CD4-positive, alpha-beta T cell treated with Interleukin-17A for 4 hours (primary cell): ENCODE data around the gene GAB2.
"Not testable (repeated sequence)": the region's sequence is repeated elsewhere in the genome, so short reads cannot be mapped to it uniquely, and the experiment has no call there.

Source experiments
- DNase-seq: peaks from one replicate; pipeline ENCODE4 v3.0.0-alpha.2; 2020; ENCODE audit warnings: mixed read lengths

Gene GAB2

GRCh38 chr11:78363024-78363619 lies 54.5 kb downstream of the GAB2 start:
- DNase-seq = no peak

GRCh38 chr11:78361228-78361627 lies 56.4 kb downstream of the GAB2 start:
- DNase-seq = no peak

- no peak for DNase-seq
These were observed 57.7 kb downstream of the GAB2 start for GRCh38 chr11:78359921-78360320.

GRCh38 chr11:78357924-78358323 lies 59.7 kb downstream of the GAB2 start:
- DNase-seq = not testable (repeated sequence)

- DNase-seq = not testable (repeated sequence)
These were observed 60.2 kb downstream of the GAB2 start for GRCh38 chr11:78357425-78357824.

- not testable (repeated sequence) for DNase-seq
These were observed 61.9 kb downstream of the GAB2 start for GRCh38 chr11:78355742-78356141.

- DNase-seq = no peak
These were observed 62.3 kb downstream of the GAB2 start for GRCh38 chr11:78355309-78355705.

- DNase-seq = no peak
These were observed 63.0 kb downstream of the GAB2 start for GRCh38 chr11:78354408-78355308.

- no peak for DNase-seq
These were observed 65.4 kb downstream of the GAB2 start for GRCh38 chr11:78351979-78352841.

GRCh38 chr11:78351193-78351592 lies 66.4 kb downstream of the GAB2 start:
- no peak for DNase-seq

- no peak for DNase-seq
These were observed 66.9 kb downstream of the GAB2 start for GRCh38 chr11:78350646-78351165.

GRCh38 chr11:78350091-78350645 lies 67.5 kb downstream of the GAB2 start:
- DNase-seq = no peak

- no peak for DNase-seq
These were observed 68.0 kb downstream of the GAB2 start for GRCh38 chr11:78349624-78350023.

- no peak for DNase-seq
These were observed 68.5 kb downstream of the GAB2 start for GRCh38 chr11:78349114-78349513.

- DNase-seq = no peak
These were observed 69.7 kb downstream of the GAB2 start for GRCh38 chr11:78347956-78348355.

- DNase-seq = no peak
These were observed 70.8 kb downstream of the GAB2 start for GRCh38 chr11:78346799-78347198.

GRCh38 chr11:78345450-78345849 lies 72.2 kb downstream of the GAB2 start:
- no peak for DNase-seq

- no peak for DNase-seq
These were observed 72.9 kb downstream of the GAB2 start for GRCh38 chr11:78344676-78345075.

GRCh38 chr11:78344094-78344493 lies 73.5 kb downstream of the GAB2 start:
- no peak for DNase-seq

GRCh38 chr11:78343303-78343702 lies 74.3 kb downstream of the GAB2 start:
- no peak for DNase-seq

GRCh38 chr11:78341841-78342240 lies 75.8 kb downstream of the GAB2 start:
- DNase-seq = no peak

GRCh38 chr11:78340530-78340929 lies 77.1 kb downstream of the GAB2 start:
- no peak for DNase-seq

GRCh38 chr11:78339945-78340344 lies 77.7 kb downstream of the GAB2 start:
- DNase-seq = no peak
